DOHH2 (cell line): Measurements from ENCODE around the gene ARHGAP6.

Experiments used
- H3F3A ChIP-seq: fragments of 200-600 bp; sonication (generic), shearing (Covaris generic); 2 replicates; pipeline ENCODE4 v1.6.0; 2016; ENCODE audit warnings: antibody characterized with exemption, mild to moderate bottlenecking; ENCODE audit not compliant: control insufficient read depth, insufficient read depth
- H3K27ac ChIP-seq: fragments of 200-600 bp; sonication (generic); 2 replicates; pipeline ENCODE4 v1.5.1; 2014; ENCODE audit warnings: low read depth, mild to moderate bottlenecking, low read length, moderate library complexity
- H3K27me3 ChIP-seq: fragments of 200-600 bp; sonication (generic); 2 replicates; pipeline ENCODE4 v1.6.1; 2014; ENCODE audit warnings: mild to moderate bottlenecking, low read length, mixed read lengths; ENCODE audit not compliant: control insufficient read depth
- H3K36me3 ChIP-seq: fragments of 200-600 bp; sonication (generic); 2 replicates; pipeline ENCODE4 v1.6.1; 2014; ENCODE audit warnings: mild to moderate bottlenecking, low read length, moderate library complexity, mixed read lengths; ENCODE audit not compliant: control insufficient read depth
- H3K4me1 ChIP-seq: fragments of 200-600 bp; sonication (generic); 2 replicates; pipeline ENCODE4 v1.6.1; 2014; ENCODE audit warnings: mild to moderate bottlenecking, low read length, mixed read lengths; ENCODE audit not compliant: control insufficient read depth
- H3K4me2 ChIP-seq: fragments of 200-600 bp; sonication (generic); 2 replicates; pipeline ENCODE4 v1.6.0; 2014; ENCODE audit warnings: mild to moderate bottlenecking, low read length, moderate library complexity
- H3K4me3 ChIP-seq: fragments of 200-600 bp; sonication (generic); 2 replicates; pipeline ENCODE4 v1.5.1; 2014; ENCODE audit warnings: mild to moderate bottlenecking, low read length, mixed read lengths
- H3K79me2 ChIP-seq: fragments of 200-600 bp; sonication (generic); 2 replicates; pipeline ENCODE4 v1.6.1; 2014; ENCODE audit warnings: mild to moderate bottlenecking, low read length, mixed read lengths; ENCODE audit not compliant: control insufficient read depth
- H3K9me2 ChIP-seq: fragments of 200-600 bp; sonication (generic); replicated peaks from 2 replicates; pipeline ENCODE4 v1.6.1; 2014; ENCODE audit warnings: mild to moderate bottlenecking, low read length, mixed read lengths; ENCODE audit not compliant: control insufficient read depth
- H3K9me3 ChIP-seq: fragments of 200-600 bp; sonication (generic); 2 replicates; pipeline ENCODE4 v1.6.1; 2014; ENCODE audit warnings: antibody characterized with exemption, low read length, mixed read lengths; ENCODE audit not compliant: control insufficient read depth, insufficient read depth
- H4K20me1 ChIP-seq: fragments of 200-600 bp; sonication (generic); 2 replicates; pipeline ENCODE4 v1.6.0; 2014; ENCODE audit warnings: low read depth, mild to moderate bottlenecking, antibody characterized with exemption, low read length, moderate library complexity; ENCODE audit not compliant: control insufficient read depth, insufficient read depth
- CTCF ChIP-seq: fragments of 200-600 bp; sonication (generic); IDR thresholded peaks from one replicate; pipeline ENCODE4 v1.5.1; 2014; ENCODE audit warnings: antibody characterized with exemption, mild to moderate bottlenecking, low read depth, low read length; ENCODE audit not compliant: poor library complexity, severe bottlenecking
- EZH2phosphoT487 ChIP-seq: fragments of 200-600 bp; sonication (generic); IDR thresholded peaks from 2 replicates; pipeline ENCODE4 v1.6.1; 2017; ENCODE audit warnings: borderline replicate concordance, mild to moderate bottlenecking, antibody characterized with exemption, low read length, moderate library complexity, mixed read lengths

Gene ARHGAP6

GRCh38 chrX:11205796-11206195, 459.9 kb downstream of the ARHGAP6 start:
- no peaks in the 10 kb centered on the region for H3F3A ChIP-seq
- H3K27me3 ChIP-seq: no peaks in the 10 kb centered on the region
- no peaks in the 10 kb centered on the region for H3K4me1 ChIP-seq
- H3K4me3 ChIP-seq: no peak overlapping the region
- H3K27ac ChIP-seq: no peak overlapping the region
- no peaks in the 10 kb centered on the region for H3K36me3 ChIP-seq
- no peaks in the 10 kb centered on the region for H4K20me1 ChIP-seq
- TF ChIP-seq CTCF (no peak), EZH2phosphoT487 (no peak)
- no peak overlapping the region for H3K4me2 ChIP-seq
- H3K9me3 ChIP-seq: no peaks in the 10 kb centered on the region
- no peaks in the 10 kb centered on the region for H3K79me2 ChIP-seq
- no peaks in the 10 kb centered on the region for H3K9me2 ChIP-seq

GRCh38 chrX:11197671-11198070, 468.0 kb downstream of the ARHGAP6 start:
- no peak overlapping the region for H3K27ac ChIP-seq
- no peaks in the 10 kb centered on the region for H3F3A ChIP-seq
- no peaks in the 10 kb centered on the region for H3K9me2 ChIP-seq
- H3K4me1 ChIP-seq: 0 out of 2 replicates have a peak, but pooled peaks cover 2% of the 10 kb centered on the region
- no peak overlapping the region for H3K4me2 ChIP-seq
- no peak overlapping the region for H3K4me3 ChIP-seq
- no peaks in the 10 kb centered on the region for H3K36me3 ChIP-seq
- H4K20me1 ChIP-seq: no peaks in the 10 kb centered on the region
- H3K79me2 ChIP-seq: no peaks in the 10 kb centered on the region
- H3K9me3 ChIP-seq: no peaks in the 10 kb centered on the region
- no peaks in the 10 kb centered on the region for H3K27me3 ChIP-seq
- TF ChIP-seq EZH2phosphoT487: no peak
- no peak for TF ChIP-seq CTCF

GRCh38 chrX:11196476-11196875, 469.2 kb downstream of the ARHGAP6 start:
- Histone ChIP-seq H3K9me2 (no peaks in the 10 kb centered on the region), H3K27ac (no peak overlapping the region), H3F3A (no peaks in the 10 kb centered on the region), H3K4me2 (no peak overlapping the region), H3K79me2 (no peaks in the 10 kb centered on the region), H3K9me3 (no peaks in the 10 kb centered on the region), H4K20me1 (no peaks in the 10 kb centered on the region), H3K4me3 (no peak overlapping the region), H3K27me3 (no peaks in the 10 kb centered on the region), H3K4me1 (0 out of 2 replicates have a peak, but pooled peaks cover 2% of the 10 kb centered on the region), H3K36me3 (no peaks in the 10 kb centered on the region)
- no peak for TF ChIP-seq CTCF

GRCh38 chrX:11193035-11193469, 472.7 kb downstream of the ARHGAP6 start:
- H3K9me2 ChIP-seq: no peaks in the 10 kb centered on the region
- TF ChIP-seq EZH2phosphoT487 (no peak), CTCF (no peak)
- H3K9me3 ChIP-seq: no peaks in the 10 kb centered on the region
- no peaks in the 10 kb centered on the region for H3K36me3 ChIP-seq
- H3K79me2 ChIP-seq: no peaks in the 10 kb centered on the region
- H3K4me2 ChIP-seq: no peak overlapping the region
- no peak overlapping the region for H3K27ac ChIP-seq
- 0 out of 2 replicates have a peak, but pooled peaks cover 2% of the 10 kb centered on the region for H3K4me1 ChIP-seq
- no peaks in the 10 kb centered on the region for H4K20me1 ChIP-seq
- no peak overlapping the region for H3K4me3 ChIP-seq
- H3F3A ChIP-seq: no peaks in the 10 kb centered on the region
- H3K27me3 ChIP-seq: no peaks in the 10 kb centered on the region
